Stimulated activated naive CD8-positive, alpha-beta T cell treated with anti-CD3 and anti-CD28 coated beads, Interleukin-15, amount 100 ng/mL, for 72 hours (primary cell): ENCODE results near the gene SIRT2.
A peak's percentile ranks its signal among the peaks of the same experiment; 100 is the strongest.
"Not testable (repeated sequence)": the region's sequence is repeated elsewhere in the genome, so short reads cannot be mapped to it uniquely, and the experiment has no call there.

Experiments
- ATAC-seq: fragments of 150-1000 bp; cut with Tn5 transposase; 2 replicates; pipeline ENCODE4 v1.10.0; 2021; ENCODE audit warnings: mild to moderate bottlenecking, moderate library complexity
- DNase-seq, 2 donors: peaks; one replicate each; pipeline ENCODE4 v3.0.0; 2021 to 2022
- H3K27ac Mint-ChIP-seq, 2 donors: one replicate each; pipeline ENCODE4 v1.8.0; 2022; ENCODE audit warnings: mild to moderate bottlenecking in 2 of 2, mixed read lengths in 2 of 2, moderate library complexity in 2 of 2
- H3K27me3 Mint-ChIP-seq: one replicate; pipeline ENCODE4 v1.8.0; 2022; ENCODE audit warnings: mixed read lengths
- H3K4me1 Mint-ChIP-seq: one replicate; pipeline ENCODE4 v1.8.0; 2022; ENCODE audit warnings: mild to moderate bottlenecking, mixed read lengths
- H3K4me3 Mint-ChIP-seq, 2 donors: one replicate each; pipeline ENCODE4 v1.8.0; 2022; ENCODE audit warnings: mild to moderate bottlenecking in 2 of 2, mixed read lengths in 2 of 2, moderate library complexity in 1 of 2
- H3K9me3 Mint-ChIP-seq, 2 donors: one replicate each; pipeline ENCODE4 v1.8.0; 2022; ENCODE audit warnings: mixed read lengths in 2 of 2

The SIRT2 gene

DNA sequence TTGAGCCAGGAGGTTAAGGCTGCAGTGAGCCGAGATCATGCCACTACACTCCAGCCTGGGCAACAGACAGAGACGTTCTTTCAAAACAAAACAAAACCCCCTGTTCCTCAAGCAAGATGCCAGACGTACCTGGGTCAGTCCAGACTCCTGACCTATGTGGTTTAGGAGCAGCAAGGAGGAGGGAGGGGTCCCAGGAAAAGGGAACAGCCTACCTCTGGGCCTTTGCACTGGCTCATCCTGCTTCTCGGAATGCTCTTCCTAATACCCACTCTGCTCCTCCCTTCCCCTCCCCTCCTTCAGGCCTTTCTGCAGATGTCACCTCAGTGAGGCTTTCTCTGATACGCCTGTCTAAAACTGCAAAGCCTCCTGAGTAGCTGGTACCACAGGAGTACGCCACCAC, 30.9 kb downstream of the SIRT2 start:
- Mint-ChIP-seq H3K4me1 (peaks cover 70% of the 10 kb centered on the region), H3K4me3 (peak overlapping the region; percentile 87 to 99), H3K9me3 (peaks cover 7 to 8% of the 10 kb centered on the region in 2 donors), H3K27me3 (no peaks in the 10 kb centered on the region), H3K27ac (peak overlapping the region; percentile 64 to 90)
- ATAC-seq (no peak), DNase-seq (no peak)

DNA sequence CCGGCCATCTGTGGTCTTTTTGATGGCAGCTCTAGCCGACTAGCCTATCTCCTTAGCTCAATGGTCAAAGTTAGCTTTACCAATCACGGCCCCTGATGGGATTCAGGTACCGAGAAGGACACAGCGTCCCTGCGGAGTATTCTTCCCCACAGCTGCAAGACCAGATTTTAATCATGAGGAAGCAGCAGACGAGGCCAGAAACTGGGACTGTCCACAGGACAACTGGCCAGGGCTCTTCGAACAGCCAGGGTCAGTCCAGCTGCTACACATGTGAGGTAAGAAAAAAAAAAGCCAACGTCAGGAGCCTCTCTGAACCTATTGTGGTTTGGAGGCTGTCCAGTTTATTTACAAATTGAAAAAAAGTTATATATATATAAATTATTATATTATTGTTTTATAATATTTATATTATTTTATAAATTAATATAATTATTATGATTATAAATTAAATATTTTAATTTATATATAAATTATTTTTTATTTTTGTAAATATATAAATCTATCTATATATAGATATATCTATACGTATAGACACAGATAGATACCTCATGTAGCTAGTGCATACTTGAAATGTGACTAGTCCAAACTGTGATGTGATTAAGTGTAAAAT, 32.1 kb downstream of the SIRT2 start:
- peaks cover 7 to 8% of the 10 kb centered on the region in 2 donors for H3K9me3 Mint-ChIP-seq
- H3K4me1 Mint-ChIP-seq: peaks cover 76% of the 10 kb centered on the region
- ATAC-seq: no peak
- H3K27ac Mint-ChIP-seq: no peak overlapping the region
- no peaks in the 10 kb centered on the region for H3K27me3 Mint-ChIP-seq
- no peak for DNase-seq
- H3K4me3 Mint-ChIP-seq: no peak overlapping the region

DNA sequence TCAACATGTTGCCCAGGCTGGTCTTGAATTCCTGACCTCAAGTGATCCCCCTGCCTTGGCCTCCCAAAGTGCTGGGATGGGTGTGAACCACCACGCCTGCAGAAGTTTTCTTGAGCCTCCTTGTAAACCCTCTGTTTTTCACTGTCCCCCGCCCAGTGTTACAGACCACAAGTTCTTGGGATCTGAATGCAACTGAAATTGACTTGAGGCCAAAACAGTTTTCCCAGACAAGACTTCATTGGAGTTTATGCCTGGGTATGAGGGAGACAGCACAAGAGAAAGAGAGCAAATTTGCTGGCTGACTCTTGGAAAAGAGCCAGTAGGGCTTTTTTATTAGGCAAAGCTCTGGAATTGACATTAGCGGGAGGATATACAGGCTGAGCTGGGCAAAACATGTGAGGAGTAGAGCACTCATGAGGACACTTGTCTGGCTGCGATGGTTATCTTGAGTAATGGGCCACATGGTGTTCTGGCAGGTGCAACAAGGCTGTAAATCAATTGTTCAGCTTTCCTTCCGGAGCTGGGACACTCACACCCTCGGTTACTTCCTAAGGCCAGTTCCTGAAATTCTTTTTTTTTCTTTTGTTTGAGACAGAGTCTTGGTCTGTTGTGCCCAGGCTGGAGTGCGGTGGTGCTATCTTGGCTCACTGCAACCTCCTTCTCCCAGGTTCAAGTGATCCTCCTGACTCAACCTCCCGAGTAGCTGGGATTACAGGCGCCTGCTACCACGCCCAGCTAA, 36.9 kb downstream of the SIRT2 start:
- Mint-ChIP-seq H3K4me1 (peaks cover 60% of the 10 kb centered on the region), H3K27ac (no peak overlapping the region), H3K9me3 (peaks cover 7 to 8% of the 10 kb centered on the region in 2 donors), H3K27me3 (no peaks in the 10 kb centered on the region), H3K4me3 (no peak overlapping the region)
- DNase-seq: no peak
- no peak for ATAC-seq

DNA sequence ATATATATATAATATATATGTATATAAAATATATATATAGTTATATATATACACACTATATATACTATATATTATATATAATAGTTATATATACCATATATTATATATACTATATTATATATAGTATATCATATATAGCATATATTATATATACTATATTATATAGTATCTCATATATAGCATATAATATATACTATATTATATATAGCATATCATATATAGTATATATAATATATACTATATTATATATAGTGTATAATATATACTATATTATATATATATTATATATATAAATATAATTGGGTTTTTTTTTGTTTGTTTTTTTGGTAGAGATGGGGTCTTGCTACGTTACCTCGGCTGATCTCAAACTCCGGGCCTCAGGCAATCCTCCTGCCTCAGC, 38.0 kb downstream of the SIRT2 start:
- no peak overlapping the region for H3K4me3 Mint-ChIP-seq
- DNase-seq (no peak), ATAC-seq (no peak)
- H3K4me1 Mint-ChIP-seq: peaks cover 62% of the 10 kb centered on the region
- H3K9me3 Mint-ChIP-seq: peaks cover 7 to 8% of the 10 kb centered on the region in 2 donors
- H3K27ac Mint-ChIP-seq: no peak overlapping the region
- no peaks in the 10 kb centered on the region for H3K27me3 Mint-ChIP-seq

DNA sequence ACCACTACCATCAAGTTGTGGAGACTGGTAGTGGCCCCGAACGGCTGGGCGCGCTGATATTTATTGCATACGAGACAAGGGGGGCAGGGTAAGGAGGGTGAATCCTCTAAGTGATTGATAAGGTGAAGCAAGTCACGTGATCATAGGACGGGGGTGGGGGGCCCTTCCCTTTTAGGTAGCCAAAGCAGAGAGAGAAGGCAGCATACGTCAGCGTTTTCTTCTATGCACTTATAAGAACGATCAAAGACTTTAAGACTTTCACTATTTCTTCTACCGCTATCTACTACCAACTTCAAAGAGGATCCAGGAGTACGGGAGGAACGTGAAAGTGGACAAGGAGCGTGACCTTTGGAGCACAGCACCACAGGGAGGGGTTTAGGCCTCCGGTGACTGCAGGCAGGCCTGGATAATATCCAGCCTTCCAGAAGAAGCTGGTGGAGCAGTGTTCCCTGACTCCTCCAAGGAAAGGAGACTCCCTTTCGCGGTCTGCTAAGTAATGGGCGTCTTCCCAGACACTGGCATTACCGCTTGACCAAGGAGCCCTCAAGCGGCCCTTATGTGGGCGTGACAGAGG, 39.7 kb downstream of the SIRT2 start:
- peaks cover 49% of the 10 kb centered on the region for H3K4me1 Mint-ChIP-seq
- H3K27ac Mint-ChIP-seq, H3K27me3 Mint-ChIP-seq, H3K9me3 Mint-ChIP-seq, ATAC-seq, H3K4me3 Mint-ChIP-seq, DNase-seq: not testable (repeated sequence)

DNA sequence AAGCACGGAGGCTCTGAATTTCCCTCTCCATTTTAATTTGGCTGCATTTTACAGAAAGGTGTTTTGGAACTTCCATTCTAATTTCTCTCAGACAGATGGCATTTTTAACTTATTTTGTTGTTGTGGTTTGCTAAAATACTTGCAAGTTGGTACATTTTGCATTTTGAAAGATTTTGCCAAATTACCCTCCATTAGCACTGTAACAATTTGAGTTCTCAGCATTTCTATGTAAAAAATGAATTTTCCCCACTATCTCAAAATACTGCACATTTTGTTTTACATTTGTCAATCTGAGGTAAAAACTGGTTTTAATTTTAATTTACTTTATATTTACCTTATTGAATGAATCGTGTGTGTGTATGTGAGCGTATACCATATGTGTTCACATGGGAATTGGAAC, 42.6 kb downstream of the SIRT2 start:
- Mint-ChIP-seq H3K4me1 (peaks cover 51% of the 10 kb centered on the region), H3K4me3 (peak overlapping the region; percentile 42 to 74)

DNA sequence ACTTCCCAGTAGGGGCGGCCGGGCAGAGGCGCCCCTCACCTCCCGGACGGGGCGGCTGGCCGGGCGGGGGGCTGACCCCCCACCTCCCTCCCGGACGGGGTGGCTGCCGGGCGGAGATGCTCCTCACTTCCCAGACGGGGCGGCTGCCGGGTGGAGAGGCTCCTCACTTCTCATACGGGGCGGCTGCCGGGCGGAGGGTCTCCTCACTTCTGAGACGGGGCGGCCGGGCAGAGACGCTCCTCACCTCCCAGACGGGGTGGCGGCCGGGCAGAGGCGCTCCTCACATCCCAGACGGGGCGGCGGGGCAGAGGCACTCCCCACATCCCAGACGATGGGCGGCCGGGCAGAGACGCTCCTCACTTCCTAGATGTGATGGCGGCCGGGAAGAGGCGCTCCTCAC, 43.7 kb downstream of the SIRT2 start:
- not testable (repeated sequence) for ATAC-seq, DNase-seq, H3K4me3 Mint-ChIP-seq, H3K27ac Mint-ChIP-seq, H3K27me3 Mint-ChIP-seq, H3K9me3 Mint-ChIP-seq
- peaks cover 58% of the 10 kb centered on the region for H3K4me1 Mint-ChIP-seq

More for the DNA sequence above, 42.6 kb downstream of the SIRT2 start:
- DNase-seq (no peak), ATAC-seq (no peak)
- no peaks in the 10 kb centered on the region for H3K9me3 Mint-ChIP-seq
- H3K27ac Mint-ChIP-seq: peak overlapping the region; percentile 28 to 29
- no peaks in the 10 kb centered on the region for H3K27me3 Mint-ChIP-seq

DNA sequence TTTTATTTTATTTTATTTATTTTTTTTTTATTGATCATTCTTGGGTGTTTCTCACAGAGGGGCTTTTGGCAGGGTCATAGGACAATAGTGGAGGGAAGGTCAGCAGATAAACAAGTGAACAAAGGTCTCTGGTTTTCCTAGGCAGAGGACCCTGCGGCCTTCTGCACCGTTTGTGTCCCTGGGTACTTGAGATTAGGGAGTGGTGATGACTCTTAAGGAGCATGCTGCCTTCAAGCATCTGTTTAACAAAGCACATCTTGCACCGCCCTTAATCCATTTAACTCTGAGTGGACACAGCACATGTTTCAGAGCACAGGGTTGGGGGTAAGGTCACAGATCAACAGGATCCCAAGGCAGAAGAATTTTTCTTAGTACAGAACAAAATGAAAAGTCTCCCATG, 44.5 kb downstream of the SIRT2 start:
- peaks cover 56% of the 10 kb centered on the region for H3K4me1 Mint-ChIP-seq
- ATAC-seq, H3K27ac Mint-ChIP-seq, H3K4me3 Mint-ChIP-seq, H3K27me3 Mint-ChIP-seq, H3K9me3 Mint-ChIP-seq, DNase-seq: not testable (repeated sequence)

DNA sequence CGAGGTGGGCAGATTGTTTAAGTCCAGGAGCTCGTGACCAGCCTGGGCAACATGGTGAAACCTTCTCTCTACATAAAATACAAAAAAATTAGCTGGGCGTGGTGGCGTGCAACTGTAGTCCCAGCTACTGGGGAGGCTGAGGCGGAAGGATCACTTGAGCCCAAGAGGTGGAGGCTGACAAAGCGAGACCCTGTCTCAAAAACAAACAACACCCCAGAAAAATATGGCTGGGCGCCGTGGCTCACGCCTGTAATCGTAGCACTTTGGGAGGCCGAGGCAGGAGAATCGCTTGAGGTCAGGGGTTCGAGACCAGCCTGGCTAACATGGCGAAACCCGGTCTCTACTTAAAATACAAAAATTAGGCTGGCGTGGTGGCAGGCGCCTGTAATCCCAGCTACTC, 46.2 kb downstream of the SIRT2 start:
- DNase-seq: no peak

DNA sequence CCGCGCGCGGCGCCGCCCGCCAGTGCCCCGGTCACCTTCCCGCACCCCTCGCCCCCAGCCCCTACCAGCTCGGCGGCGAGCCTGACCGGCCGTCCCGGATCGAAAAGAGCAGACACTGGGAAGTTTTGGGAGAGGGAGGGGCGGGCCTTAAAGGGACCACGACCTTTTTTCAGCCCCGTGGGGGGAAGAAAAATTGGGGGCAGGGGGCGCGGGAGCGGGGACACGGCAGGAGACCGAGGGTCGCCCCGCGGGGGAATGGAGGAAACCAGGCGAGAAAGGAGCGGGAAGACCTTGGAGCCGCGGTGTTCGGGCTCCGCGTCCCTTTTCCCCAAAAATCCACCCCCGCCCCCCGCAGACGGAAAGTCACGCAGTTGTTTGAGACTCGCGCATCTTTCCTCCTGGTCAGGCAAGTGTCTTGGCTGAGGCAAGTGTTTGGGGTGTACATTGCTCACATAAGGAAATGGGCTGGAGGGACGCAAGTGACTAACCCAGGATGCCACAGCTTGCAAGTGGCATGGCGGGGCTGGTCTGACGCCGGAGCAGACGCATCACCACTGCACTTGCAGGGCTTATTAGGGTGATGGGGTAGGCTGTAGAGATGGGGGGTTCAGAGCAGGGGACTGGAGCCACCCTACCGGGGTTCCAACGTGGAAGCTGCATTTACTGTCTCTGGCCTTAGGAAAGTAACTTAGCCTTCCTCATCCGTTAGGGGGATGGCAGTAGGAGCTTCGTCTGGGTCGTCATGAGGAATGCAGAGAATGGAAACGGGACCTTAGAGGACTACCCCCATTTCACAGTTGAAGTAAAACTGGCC, 47.0 kb downstream of the SIRT2 start:
- Mint-ChIP-seq H3K27ac (peak overlapping the region; percentile 89 to 98), H3K9me3 (no peaks in the 10 kb centered on the region), H3K27me3 (no peaks in the 10 kb centered on the region), H3K4me3 (peak overlapping the region; percentile 90 to 98), H3K4me1 (peaks cover 58% of the 10 kb centered on the region)
- ATAC-seq (no peak), DNase-seq (peak; percentile 58 to 74)

More for the DNA sequence above, 46.2 kb downstream of the SIRT2 start:
- Mint-ChIP-seq H3K9me3 (no peaks in the 10 kb centered on the region), H3K4me3 (peak overlapping the region; percentile 90 to 98), H3K27me3 (no peaks in the 10 kb centered on the region), H3K27ac (peak overlapping the region in 1 of 2 donors; percentile 89), H3K4me1 (peaks cover 56% of the 10 kb centered on the region)
- ATAC-seq: no peak

DNA sequence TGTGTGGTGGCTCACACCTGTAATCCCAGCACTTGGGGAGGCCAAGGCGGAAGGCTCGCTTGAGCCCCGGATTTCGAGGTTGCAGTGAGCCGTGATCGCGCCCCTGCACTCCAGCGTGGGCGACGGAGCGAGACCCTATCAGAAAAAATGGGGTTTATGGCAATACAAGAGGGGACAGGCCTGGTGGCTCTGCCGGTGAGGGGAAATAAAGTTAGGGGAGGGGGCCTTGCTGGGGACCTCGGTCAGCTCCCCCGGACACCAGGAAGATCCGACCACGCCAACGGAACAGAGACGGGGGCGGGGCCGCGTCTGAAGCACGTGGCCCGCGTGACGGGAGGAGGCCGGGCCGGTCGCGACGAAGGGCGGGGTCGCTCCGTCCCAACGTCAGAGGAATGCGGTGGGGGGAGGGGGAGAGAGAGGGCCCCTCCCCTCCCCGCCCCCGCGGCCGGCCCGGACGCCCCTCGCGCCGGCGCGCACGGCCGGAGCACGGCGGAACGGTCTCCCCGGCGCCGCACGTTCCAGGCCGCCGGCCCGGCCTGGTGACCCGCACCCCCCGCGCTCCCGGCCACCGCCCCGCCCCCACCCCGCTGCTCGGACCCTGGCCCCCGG, 47.7 kb downstream of the SIRT2 start:
- no peaks in the 10 kb centered on the region for H3K27me3 Mint-ChIP-seq
- ATAC-seq (peak; percentile 7), DNase-seq (peak; percentile 90 to 93)
- H3K9me3 Mint-ChIP-seq: no peaks in the 10 kb centered on the region
- H3K4me1 Mint-ChIP-seq: peaks cover 58% of the 10 kb centered on the region
- peak overlapping the region; percentile 97 to 100 for H3K27ac Mint-ChIP-seq
- H3K4me3 Mint-ChIP-seq: peak overlapping the region; percentile 90 to 98

DNA sequence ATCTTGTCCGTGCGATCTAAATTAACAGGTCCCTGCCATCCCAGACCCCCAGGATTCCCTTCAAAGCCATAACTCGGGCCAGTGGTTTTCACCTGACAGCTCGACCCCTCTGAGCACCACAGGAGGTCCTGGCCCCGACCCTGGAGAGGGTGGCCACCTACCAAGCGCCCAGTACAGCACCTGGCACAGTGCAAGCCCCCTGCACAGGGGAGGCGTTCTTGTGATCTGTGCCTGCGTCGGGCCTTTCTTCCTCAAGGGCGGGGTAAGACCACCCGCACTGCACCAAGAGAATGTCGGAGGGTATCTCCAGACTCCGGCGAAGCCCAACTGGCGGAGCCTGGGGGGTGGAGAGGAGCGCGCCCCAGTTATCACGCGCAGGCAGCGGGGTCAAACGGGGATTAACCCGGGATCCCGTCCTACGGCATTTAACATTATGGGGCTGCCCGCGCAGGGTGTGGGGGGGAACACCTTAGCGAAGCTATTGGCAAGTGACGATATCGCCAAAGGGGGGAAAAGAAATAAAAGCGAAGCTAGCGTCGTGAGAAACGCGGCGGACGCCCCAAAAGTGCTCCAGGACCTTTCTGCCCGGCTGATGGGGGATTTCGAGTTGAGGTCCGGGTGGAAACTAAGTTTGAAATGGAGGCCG, 48.3 kb downstream of the SIRT2 start:
- ATAC-seq: no peak
- Mint-ChIP-seq H3K4me1 (peaks cover 58% of the 10 kb centered on the region), H3K9me3 (no peaks in the 10 kb centered on the region), H3K4me3 (peak overlapping the region; percentile 90 to 96), H3K27ac (peak overlapping the region; percentile 97 to 100), H3K27me3 (no peaks in the 10 kb centered on the region)
- DNase-seq: peak; percentile 57 to 58

DNA sequence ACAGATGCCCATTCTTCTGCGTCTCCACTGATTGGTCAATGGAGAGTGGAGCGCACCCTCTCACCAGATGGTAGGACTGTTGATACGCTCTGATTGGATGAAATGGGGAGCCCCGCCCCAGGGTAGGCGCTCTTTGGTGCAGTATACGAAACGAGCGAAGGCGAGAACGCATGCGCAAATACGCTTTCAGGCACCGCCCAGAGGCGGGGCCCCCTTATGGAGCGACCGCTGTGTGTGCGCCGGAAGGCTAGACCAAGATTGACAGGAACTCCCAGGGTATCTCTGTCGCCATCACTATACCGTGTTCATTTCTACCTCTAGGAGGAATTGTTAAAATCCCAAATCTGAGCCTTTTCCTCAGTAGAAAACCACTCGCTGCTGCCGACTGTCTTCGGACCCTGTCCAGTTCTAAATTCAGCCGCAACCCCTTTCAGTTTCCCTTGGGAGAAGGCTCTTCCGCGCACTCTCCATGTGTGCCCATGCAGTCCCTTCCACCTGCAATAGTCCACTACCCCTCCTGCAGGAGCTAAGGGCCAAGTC, 48.9 kb downstream of the SIRT2 start:
- Mint-ChIP-seq H3K27ac (peak overlapping the region; percentile 97 to 100), H3K4me3 (peak overlapping the region; percentile 90 to 96), H3K27me3 (no peaks in the 10 kb centered on the region), H3K9me3 (no peaks in the 10 kb centered on the region), H3K4me1 (peaks cover 63% of the 10 kb centered on the region)
- DNase-seq (peak; percentile 99), ATAC-seq (peak; percentile 86)

DNA sequence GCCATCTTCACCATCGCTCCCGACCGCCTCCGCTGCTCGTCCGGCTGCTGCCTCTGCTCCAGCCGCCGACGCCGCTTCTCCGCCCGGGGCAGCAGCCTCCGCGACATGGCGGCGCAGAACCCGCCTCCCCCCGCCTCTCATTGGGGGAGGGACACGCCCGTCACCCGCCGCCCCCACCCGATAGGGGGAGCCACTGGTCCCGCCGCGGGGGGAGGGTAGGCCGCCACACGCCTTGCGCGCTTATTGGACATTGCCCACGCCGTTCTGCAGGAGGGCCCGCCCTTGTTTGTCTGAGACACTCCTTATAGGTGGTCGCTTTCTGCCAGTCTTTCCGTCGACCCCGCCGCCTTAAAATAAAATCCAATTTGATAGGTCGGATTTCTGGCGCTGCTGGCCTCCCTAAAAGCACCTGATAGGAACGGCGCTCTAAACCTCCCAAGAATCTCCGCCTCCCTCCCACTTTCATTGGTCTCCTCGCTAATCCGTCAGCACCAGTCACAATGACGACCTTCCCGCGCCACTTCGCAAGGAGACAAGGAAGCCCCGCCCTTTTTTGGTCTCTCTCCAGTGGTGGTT, 49.5 kb downstream of the SIRT2 start, which contains the start of gene HNRNPL:
Gene HNRNPL (minus strand): TSS at position 127 of the 576 bp plus-strand sequence. CDS start 20 bp downstream, at position 107.
- Mint-ChIP-seq H3K9me3 (no peaks in the 10 kb centered on the region), H3K4me3 (peak within 1 kb of the TSS; percentile 90 to 96), H3K4me1 (peaks cover 69% of the 10 kb centered on the region), H3K27ac (peak within 1 kb of the TSS; percentile 100), H3K27me3 (no peaks in the 10 kb centered on the region)
- ATAC-seq (peak; percentile 77), DNase-seq (peak; percentile 100)
